WERI-Rb-1 (cell line): ENCODE results near the gene KCNAB1.

ENCODE experiments used
- DNase-seq: peaks from one replicate; pipeline ENCODE4 v3.0.0-alpha.2; 2020
- H3K27ac ChIP-seq: fragments of 250-450 bp; sonication (Bioruptor Pico); 2 replicates; pipeline ENCODE4 v1.5.1; 2020; ENCODE audit warnings: mild to moderate bottlenecking, moderate library complexity
- H3K27me3 ChIP-seq: fragments of 250-450 bp; sonication (Bioruptor Pico); 2 replicates; pipeline ENCODE4 v1.5.1; 2021; ENCODE audit warnings: mild to moderate bottlenecking, low read depth, moderate library complexity; ENCODE audit not compliant: insufficient read depth, severe bottlenecking
- H3K36me3 ChIP-seq: fragments of 250-450 bp; sonication (Bioruptor Pico); 2 replicates; pipeline ENCODE4 v1.5.1; 2020; ENCODE audit warnings: mild to moderate bottlenecking, moderate library complexity
- H3K4me3 ChIP-seq: 2 replicates; pipeline ENCODE4 v1.5.1; 2011; ENCODE audit warnings: low read depth, mild to moderate bottlenecking, control low read depth, low read length
- H3K9me3 ChIP-seq: fragments of 250-450 bp; sonication (Bioruptor Pico); 2 replicates; pipeline ENCODE4 v1.5.1; 2021; ENCODE audit warnings: mild to moderate bottlenecking, moderate library complexity; ENCODE audit not compliant: severe bottlenecking
- CTCF ChIP-seq: IDR thresholded peaks from 2 replicates; pipeline ENCODE4 v1.5.1; 2011; ENCODE audit warnings: low read depth, mild to moderate bottlenecking, control low read depth, inconsistent platforms, low read length

The KCNAB1 gene

GRCh38 chr3:156341332-156341731, 221.0 kb downstream of the KCNAB1 start:
- Histone ChIP-seq H3K4me3 (no peak overlapping the region), H3K27me3 (peaks cover 5% of the 10 kb centered on the region), H3K9me3 (no peaks in the 10 kb centered on the region), H3K36me3 (no peaks in the 10 kb centered on the region), H3K27ac (no peak overlapping the region)
- TF ChIP-seq CTCF = no peak
- DNase-seq = no peak

- H3K4me3 ChIP-seq = no peak overlapping the region
- TF ChIP-seq CTCF = no peak
- DNase-seq = no peak
- no peaks in the 10 kb centered on the region for H3K36me3 ChIP-seq
- no peak overlapping the region for H3K27ac ChIP-seq
- H3K9me3 ChIP-seq = no peaks in the 10 kb centered on the region
- H3K27me3 ChIP-seq = peaks cover 5% of the 10 kb centered on the region
These were observed 221.5 kb downstream of the KCNAB1 start for GRCh38 chr3:156341831-156342416.

GRCh38 chr3:156344215-156344614, 223.8 kb downstream of the KCNAB1 start:
- Histone ChIP-seq H3K27ac (no peak overlapping the region), H3K27me3 (peaks cover 5% of the 10 kb centered on the region), H3K36me3 (no peaks in the 10 kb centered on the region), H3K9me3 (no peaks in the 10 kb centered on the region), H3K4me3 (no peak overlapping the region)
- TF ChIP-seq CTCF = no peak
- DNase-seq = no peak

GRCh38 chr3:156349111-156349510, 228.7 kb downstream of the KCNAB1 start:
- H3K4me3 ChIP-seq = no peak overlapping the region
- H3K27ac ChIP-seq = no peak overlapping the region
- no peaks in the 10 kb centered on the region for H3K36me3 ChIP-seq
- no peak for TF ChIP-seq CTCF
- no peak for DNase-seq
- H3K9me3 ChIP-seq = no peaks in the 10 kb centered on the region
- peaks cover 1% of the 10 kb centered on the region for H3K27me3 ChIP-seq

- Histone ChIP-seq H3K27ac (no peak overlapping the region), H3K4me3 (no peak overlapping the region), H3K36me3 (no peaks in the 10 kb centered on the region), H3K27me3 (no peaks in the 10 kb centered on the region), H3K9me3 (no peaks in the 10 kb centered on the region)
- DNase-seq = no peak
- TF ChIP-seq CTCF = no peak
These were observed 229.6 kb downstream of the KCNAB1 start for GRCh38 chr3:156349978-156350377.

GRCh38 chr3:156350781-156351180, 230.4 kb downstream of the KCNAB1 start:
- no peaks in the 10 kb centered on the region for H3K9me3 ChIP-seq
- H3K27ac ChIP-seq = no peak overlapping the region
- no peaks in the 10 kb centered on the region for H3K27me3 ChIP-seq
- no peak for DNase-seq
- no peaks in the 10 kb centered on the region for H3K36me3 ChIP-seq
- no peak for TF ChIP-seq CTCF
- H3K4me3 ChIP-seq = no peak overlapping the region
